GM18858 (cell line): ENCODE measurements around the gene DPP7.
"Not testable (repeated sequence)": the region's sequence is repeated elsewhere in the genome, so short reads cannot be mapped to it uniquely, and the experiment has no call there.

ENCODE experiments used
- ATAC-seq: cut with Tn5 transposase; IDR thresholded peaks from one replicate; pipeline ENCODE4 v1.9.1; 2021; ENCODE audit not compliant: unreplicated experiment

The DPP7 gene

DNA sequence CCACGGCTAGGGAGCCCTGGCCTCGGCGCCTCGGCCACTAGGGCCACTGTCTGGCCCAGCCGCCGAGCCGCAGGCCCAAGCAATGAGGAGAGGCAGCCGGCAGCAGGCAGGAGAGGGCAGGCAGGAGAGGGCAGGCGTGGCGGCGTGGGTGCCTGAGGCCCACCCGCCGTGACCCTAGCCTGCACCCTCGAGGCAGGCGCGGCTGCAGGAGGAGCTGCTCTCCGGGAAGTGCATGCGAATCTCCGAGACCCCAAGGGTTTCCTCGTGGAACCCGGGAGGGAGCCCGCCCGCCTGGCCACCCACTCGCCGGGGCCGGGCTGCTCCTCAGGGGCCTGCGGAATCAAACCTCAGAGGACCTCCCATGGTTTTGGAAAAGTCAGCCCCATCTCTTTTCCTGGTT is 33.7 kb upstream of the DPP7 start:
- ATAC-seq, result no peak

DNA sequence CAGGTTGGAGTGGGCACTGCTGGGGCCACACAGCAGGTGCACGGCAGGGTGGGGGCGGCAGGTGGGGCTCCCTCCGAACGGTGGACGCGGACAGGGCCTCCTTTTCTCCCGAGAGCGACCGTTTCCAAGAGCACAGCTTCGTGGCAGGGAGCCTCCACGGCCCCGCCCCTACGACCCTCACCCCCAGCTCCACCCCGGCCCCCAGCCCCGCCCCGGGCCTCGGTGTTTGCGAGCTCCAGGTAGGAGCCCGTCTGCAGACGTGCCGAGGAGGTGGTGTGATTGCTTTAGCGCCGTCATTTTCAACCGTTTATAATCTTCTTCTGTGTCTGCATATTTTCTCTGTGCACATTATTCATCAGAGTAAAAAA is 33.2 kb upstream of the DPP7 start:
- no peak for ATAC-seq

DNA sequence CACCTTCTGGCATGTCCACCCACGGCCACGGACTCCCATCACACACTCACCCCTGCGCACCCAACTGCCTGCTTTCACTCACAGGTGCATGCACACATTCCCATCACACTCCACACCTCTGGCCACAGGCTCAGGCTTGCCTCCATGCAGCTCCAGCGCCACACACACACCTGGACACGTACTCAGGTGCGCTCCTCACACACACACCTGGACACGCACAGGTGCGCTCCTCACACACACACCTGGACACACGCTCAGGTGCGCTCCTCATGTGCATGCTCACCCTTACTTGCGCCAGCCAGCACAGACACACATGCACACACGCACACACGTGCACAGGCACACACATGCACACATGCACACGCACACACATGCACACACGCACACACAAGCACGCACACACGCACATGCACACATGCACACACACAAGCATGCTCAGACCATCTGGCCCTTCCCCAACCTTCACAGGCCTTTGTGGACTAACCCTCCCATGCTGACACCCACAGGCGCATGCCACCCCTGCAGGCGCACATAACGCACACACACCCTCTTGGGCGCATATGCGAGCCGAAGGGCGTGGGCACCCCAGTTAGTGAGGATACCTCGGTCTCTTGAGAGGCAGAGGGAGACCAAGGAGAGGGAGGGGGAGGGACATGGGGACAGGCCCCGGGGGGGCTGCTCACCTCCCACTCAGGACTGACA is 32.7 kb upstream of the DPP7 start:
- no peak for ATAC-seq

DNA sequence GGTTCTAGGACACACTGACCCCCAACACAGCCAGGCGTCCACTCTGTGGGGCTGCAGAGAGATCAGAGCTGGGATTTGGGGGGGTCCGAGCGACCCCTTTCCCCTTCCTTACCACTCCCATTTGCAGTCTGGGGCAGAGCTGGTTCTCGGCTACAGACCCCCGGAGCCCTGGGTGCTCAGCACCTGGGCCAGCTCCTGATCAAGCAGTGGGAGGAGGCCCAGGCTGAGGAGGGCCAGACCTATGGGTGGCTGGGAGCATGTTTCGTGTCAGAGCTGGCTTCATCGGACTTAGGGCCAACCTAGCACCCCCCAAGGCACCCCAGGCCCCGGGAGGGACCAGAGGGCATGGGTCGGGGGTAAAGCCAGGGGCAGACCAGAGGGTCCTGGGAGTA is 32.0 kb upstream of the DPP7 start:
- no peak for ATAC-seq

DNA sequence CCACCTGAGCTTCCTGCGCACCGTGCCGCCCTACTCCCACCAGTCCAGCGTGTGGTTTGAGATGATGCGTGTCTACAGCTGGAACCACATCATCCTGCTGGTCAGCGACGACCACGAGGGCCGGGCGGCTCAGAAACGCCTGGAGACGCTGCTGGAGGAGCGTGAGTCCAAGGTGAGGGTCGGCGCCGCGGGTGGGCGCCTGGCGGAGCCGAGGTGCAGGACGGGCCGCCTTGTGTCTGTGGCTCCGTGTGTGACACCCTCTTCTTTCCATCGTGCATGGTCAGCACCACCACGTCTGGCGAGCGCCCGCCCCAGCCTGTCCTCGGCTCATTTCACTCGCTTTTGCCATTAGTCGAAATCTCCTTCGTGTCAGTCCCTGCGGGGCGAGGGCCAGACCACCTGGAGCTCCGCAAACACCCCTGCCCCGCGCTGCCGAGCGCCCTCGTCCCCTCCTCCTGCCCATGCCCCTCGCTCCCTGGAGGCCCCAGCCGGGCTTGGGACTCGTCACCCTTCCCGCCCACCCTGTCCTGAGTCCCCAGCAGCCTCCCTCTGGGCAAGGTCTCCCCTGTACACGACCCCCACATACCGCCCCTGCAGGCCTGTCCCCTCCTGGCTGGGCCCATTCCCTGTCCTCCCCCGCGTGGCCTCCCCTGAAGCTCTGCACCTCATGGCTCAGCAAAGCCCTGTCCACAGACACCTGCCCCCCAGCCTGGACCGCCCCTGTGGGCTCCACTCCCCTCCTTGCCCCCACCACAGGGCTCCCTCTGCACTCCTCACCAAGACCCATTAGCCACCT is 31.4 kb upstream of the DPP7 start:
- no peak for ATAC-seq

DNA sequence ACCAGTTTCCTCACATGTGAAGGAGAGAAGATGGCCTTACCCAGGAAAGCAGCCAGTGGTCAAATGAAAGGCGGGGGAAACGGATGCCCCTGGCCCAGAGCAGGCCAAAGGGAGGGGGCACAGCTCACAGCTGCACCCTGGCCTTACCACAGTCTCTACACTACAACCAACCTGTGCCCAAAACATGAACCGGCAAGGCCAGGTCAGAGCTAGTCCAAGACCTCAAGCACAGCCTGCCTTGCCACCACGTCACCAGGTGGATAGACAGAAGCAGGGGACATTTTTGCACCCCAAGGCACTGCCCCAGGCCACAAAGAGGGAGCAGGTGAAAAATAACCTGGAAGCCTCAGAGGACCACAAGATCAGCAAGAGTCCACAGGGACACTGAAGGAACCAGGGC is 28.9 kb upstream of the DPP7 start:
- no peak for ATAC-seq

DNA sequence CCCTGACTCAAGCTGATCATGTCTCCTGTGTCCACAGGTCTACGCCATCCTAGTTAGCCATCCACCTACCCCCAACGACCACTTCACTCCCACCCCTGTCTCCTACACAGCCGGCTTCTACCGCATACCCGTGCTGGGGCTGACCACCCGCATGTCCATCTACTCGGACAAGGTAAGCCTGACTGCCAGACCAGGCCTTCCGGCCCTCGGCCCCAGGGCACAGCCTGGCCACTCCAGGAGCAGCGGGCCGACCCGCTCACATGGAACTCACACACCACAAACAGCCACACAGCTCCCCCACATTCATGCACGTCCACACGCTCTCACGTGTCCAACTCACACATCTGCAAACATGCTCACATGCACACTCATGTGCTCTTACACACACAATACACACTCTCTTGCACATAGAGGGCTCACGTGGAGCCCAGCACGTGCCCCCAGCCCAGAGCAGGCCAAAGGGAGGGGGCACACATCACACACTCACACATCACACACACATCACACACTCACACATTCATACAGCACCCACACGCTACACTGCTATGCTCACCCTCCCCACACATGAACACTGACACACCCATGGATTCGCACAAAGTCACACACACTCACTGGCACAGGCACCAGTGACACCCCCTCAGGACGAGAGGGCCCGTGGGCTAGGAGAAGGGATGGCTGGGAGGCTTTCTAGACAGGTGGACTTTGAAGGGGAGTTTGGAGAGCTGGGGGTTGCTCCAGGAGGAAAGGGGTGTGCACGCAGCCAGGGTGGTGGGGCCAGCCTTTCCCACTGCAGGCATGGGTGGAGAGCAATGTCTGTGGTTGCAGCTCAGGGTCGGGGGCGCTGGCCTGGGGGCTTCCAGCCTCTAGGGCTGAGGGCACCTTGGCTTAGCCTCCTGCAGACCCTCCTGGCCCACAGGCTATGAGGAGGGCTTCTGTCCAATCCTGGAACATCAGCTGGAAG is 27.7 kb upstream of the DPP7 start:
- ATAC-seq, result no peak

DNA sequence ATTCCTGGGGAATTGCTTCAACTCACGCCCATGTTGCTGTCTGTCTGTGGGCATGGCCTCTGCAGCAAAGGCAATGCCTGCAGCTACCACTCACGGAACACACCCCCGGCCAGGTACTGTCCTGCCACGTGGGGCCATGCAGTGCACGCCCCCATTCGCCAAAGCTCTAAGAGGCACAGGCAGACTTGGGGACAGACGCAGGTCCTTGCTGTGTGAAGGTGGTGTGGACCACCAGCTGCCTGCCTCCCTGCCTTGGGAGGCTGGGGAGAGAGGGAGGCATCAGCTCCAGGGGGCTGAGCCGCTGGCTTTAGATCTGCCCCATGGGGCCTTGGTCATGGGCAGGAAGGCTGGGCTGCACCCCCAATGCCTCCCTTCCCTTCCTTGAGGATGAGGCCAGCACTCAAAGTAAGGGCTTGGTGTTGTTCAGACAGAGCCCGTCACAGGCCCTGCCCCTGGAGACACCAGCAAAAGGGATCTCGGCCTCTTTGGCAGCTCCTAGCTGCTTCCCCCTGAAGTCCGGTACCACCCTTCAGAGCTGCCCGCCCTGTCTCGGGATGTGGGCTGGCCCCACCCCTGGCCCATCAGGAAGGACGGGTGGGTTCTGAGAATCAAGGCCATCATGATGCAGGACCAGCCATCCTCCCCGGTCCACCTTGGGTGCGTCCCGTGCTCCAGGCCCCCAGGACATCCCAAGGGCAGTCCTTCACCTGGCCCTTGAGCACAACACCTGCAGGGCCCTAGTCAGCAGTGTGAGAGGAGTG is 26.7 kb upstream of the DPP7 start:
- ATAC-seq, result no peak

DNA sequence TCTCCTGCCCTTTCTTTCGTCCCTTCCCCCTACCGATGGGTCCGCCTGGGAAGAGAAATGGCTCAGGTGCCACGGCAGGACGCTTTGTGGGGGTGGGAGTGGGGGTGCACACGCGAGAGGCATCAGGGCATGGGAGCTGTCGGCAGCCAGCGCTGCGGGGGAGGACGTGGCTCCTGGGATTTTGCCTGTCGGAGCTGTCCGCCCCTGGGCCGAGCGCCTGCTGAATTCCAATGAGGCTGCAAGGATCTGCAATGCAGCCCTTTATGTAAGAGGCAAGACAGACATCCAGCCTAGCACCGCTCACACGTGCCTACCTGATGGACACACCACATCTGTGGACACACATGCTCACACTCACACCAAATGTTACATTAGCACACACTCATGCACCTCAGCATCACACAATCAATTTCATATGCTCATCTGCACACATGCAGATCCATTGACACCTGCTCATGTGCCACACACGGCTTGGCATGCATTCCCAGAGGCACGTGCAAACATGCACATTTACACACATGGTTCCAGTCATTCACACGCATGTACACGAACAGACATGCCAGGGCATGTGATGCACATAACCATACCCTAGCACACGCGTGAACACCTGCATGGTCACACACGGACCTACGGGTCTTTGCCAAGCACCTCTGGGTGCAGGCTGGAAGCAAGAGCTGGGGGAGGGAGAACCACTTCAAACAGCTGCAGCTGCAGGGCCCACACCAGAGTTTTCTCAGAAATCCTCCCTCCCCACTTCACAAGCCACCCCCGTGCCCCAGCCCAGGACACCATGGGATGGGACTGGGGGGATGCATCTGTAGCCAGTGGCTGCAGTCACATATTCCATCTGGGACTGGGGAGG is 25.8 kb upstream of the DPP7 start:
- ATAC-seq, result no peak

DNA sequence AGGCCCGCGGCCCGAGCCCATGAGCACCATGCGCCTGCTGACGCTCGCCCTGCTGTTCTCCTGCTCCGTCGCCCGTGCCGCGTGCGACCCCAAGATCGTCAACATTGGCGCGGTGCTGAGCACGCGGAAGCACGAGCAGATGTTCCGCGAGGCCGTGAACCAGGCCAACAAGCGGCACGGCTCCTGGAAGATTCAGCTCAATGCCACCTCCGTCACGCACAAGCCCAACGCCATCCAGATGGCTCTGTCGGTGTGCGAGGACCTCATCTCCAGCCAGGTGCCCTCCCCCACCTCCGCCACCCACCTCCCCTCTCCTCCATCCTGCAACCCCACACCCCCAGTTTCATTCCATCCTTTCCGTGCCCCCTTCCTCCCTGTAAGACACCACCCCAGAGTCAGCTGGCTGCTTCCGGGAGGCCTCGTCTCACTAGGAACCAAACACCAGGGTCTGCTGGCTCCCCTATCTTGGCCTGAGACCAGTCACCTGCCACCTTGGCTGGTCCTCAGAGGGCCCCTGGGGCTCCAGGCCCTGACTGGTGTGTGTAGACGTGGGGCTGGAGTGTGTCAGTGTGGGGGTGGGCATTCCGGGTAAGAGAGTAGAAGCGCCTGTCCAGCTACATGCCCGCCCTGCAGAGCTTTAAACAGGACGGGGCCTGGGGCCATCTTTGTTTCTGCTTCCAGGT is 25.1 kb upstream of the DPP7 start:
- no peak for ATAC-seq

DNA sequence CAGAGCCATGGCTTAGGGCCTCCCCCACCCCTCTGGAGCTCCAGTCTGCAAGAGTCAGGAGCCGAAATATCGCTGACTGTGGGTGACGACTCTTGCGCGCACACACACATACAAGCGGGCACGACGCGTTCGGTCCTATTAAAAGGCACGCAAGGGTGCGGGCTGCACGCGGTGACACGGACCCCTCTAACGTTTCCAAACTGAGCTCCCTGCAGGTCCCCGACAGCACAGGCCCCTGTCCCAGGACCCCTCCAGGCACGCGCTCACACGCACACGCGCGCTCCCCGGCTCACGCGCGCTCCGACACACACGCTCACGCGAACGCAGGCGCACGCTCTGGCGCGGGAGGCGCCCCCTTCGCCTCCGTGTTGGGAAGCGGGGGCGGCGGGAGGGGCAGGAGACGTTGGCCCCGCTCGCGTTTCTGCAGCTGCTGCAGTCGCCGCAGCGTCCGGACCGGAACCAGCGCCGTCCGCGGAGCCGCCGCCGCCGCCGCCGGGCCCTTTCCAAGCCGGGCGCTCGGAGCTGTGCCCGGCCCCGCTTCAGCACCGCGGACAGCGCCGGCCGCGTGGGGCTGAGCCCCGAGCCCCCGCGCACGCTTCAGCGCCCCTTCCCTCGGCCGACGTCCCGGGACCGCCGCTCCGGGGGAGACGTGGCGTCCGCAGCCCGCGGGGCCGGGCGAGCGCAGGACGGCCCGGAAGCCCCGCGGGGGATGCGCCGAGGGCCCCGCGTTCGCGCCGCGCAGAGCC is 24.4 kb upstream of the DPP7 start, which contains the start of gene GRIN1:
GRIN1 (plus strand) TSS at position 433 of the 746 bp plus-strand sequence. CDS start 333 bp downstream, outside the sequence.
- no peak for ATAC-seq

DNA sequence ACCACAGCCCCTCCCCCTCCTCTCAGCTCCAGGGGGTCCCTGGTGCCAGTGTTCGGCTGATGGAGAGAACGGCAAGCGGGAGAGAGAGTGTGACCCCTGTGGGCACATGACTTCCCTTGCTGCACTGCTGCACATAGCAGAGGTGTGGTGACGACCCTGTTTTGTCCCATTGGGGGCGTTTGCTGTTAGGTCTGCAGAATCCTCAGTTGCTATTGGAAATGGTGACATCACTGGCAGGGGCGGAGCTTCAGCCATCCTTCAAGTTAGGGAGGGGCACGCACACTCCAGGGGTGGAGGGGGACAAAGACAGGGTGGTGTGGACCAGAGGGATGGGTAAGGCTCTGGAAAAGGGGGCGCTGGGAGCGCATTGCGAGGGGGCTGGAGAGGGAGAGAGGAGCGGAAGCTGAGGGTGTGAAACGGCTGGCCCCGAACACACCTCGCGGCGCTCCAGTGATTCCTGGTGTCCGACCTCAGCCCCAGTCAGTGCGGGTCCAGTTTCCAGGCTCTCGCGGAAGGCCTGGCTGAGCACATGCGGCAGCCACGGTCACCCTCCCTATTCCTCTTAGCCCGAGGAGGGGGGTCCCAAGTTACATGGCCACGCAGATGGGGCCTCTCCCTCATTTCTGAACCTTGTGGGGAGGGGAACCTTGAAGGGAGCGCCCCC is 23.7 kb upstream of the DPP7 start:
- no peak for ATAC-seq

DNA sequence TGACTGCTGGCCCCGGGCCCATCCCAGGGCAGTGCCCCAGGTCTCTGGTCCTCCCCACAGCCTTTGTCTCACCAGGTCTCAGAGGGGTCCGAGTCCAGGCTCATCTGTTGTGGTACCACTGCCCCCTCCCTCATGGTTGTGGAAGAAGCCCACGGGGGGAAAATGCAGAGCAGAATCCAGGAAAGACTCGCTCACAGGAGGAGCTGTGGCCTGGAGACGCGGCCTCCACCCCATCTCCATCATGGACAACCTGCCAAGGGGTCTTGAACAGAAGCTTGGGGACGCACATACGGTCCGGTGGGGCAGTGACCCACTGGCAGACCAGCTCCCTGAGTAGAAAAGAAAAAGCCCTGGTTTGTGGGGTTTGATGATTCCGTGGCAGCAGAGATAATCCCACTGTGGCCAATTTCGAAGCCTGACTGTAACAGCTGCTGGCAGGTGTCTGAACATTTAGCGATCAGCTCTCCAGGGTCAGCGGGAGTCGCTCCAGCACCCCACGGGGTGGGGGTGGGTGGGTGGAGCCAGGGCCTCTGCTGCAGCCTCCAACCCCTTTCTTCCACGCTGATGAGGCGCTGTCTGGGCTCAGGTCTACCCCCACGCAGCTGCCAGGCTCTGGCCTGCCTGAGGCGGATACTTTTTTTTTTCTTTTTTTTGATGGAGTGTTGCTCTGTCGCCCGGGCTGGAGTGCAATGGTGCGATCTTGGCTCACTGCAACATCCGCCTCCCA is 22.5 kb upstream of the DPP7 start:
- no peak for ATAC-seq

DNA sequence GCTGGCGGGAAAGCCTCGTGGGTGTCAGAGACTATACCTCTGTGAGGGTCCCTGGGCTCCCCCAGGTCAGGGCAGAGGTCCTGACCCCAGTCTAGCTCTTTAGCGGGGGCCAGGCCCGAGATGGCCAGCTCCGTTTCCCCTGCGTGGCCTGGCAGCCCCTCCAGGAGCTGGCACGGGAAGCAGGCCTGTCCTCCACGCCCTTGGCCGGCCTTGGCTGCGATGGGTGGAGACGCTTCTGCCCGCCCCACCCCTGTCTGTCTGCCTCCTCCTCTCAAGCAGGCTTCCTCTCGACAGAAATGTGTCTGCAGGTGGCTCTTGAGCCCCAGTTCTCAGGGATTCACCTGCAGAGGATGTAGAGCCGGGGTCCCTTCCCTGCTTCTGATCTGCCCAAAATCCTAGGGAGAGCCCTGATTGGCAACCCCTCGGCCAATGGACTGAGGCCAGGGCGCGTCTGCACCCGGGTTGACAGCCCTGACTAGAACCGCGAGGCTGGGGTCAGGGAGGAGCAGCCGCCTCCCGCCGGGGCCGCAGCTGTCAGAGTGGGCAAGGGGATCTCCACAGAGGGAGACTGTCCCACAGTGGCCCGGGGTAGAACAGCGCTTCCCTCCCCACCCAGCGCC is 21.8 kb upstream of the DPP7 start:
- ATAC-seq, result no peak

DNA sequence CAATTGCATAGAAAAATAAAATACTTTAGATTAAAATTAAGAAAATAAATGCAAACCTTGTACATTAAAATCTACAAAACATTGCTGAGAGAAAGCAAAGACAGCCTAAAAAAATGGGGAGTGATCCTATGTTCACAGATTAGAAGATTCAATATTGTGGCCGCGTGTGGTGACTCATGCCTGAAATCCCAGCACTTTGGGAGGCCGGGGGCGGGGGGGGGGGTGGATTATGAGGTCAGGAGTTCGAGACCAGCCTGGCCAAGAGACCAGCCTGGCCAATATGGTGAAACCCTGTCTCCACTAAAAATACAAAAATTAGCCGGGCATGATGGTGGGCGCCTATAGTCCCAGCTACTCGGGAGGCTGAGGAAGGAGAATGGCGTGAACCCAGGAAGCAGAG is 20.6 kb upstream of the DPP7 start:
- ATAC-seq, result not testable (repeated sequence)

DNA sequence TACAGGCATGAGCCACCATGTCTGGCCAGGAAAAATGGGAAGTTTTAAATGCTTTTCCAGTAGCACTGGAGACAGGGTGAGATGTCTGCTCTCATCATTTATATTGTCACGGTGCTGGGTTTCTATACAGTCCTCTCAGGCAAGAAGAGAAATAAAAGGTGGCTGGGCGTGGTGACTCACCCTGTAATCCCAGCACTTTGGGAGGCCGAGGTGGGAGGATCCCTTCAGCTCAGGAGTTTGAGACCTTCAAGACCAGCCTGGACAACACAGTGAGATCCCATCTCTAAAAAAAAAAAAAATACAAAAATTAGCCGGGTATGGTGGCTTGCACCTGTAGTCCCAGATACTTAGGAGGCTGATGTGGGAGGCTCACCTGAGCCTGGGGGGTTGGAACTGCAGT is 19.7 kb upstream of the DPP7 start:
- no peak for ATAC-seq
